Lower leg skin (tissue), 3 donors: ENCODE results near the gene PDE3B.

ENCODE experiments used
- POLR2A ChIP-seq, 2 donors: fragments of 450-650 bp; IDR thresholded peaks; one replicate each; pipeline ENCODE4 v1.6.1; 2016 to 2017; ENCODE audit warnings: antibody characterized with exemption in 2 of 2, mild to moderate bottlenecking in 1 of 2, moderate library complexity in 1 of 2
- TF ChIP-seq, protein P1 (sequence below), 3 donors: fragments of 450-650 bp; IDR thresholded peaks; one replicate each; pipeline ENCODE4 v1.5.1; 2016; ENCODE audit warnings: antibody characterized with exemption in 3 of 3, mild to moderate bottlenecking in 3 of 3, moderate library complexity in 2 of 3

DNA sequence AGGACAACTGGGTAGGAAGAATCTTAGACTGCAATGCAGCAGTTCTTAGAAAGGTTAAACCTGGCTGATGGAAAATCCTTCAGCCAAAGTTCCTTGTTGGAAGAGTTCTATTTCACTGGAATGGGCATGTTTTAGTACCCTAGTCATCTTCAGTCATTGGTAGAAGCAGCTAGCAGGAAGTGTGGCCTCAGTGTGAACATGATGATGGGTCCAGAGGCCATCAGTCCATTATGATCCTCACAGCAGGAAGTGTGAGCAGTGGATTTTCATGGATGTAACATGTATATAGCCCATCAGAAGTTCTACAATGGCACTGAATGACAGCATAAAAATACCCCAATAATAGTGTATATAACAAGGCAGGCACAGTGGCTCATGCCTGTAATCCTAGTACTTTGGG, 35.9 kb upstream of the PDE3B start:
- TF ChIP-seq, protein P1, sequence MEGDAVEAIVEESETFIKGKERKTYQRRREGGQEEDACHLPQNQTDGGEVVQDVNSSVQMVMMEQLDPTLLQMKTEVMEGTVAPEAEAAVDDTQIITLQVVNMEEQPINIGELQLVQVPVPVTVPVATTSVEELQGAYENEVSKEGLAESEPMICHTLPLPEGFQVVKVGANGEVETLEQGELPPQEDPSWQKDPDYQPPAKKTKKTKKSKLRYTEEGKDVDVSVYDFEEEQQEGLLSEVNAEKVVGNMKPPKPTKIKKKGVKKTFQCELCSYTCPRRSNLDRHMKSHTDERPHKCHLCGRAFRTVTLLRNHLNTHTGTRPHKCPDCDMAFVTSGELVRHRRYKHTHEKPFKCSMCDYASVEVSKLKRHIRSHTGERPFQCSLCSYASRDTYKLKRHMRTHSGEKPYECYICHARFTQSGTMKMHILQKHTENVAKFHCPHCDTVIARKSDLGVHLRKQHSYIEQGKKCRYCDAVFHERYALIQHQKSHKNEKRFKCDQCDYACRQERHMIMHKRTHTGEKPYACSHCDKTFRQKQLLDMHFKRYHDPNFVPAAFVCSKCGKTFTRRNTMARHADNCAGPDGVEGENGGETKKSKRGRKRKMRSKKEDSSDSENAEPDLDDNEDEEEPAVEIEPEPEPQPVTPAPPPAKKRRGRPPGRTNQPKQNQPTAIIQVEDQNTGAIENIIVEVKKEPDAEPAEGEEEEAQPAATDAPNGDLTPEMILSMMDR (IDR thresholded peaks at IDR 0.05) = no peak
- TF ChIP-seq POLR2A (IDR thresholded peaks at IDR 0.05) = no peak
